ENCODE measurements around the gene ASZ1. TPM values are rescaled to one million over a fixed set of nuclear protein-coding genes. Genes with fewer than 3 reads are reported as not detected.

ASZ1 gene
- total and polyA plus RNA-seq, 4 donors = not detected

- WGBS (ENCODE audit: insufficient coverage) = 100% methylated on average over 2 of the region's 6 CpGs
- Histone ChIP-seq H3K36me3 (ENCODE audit: control insufficient read depth, insufficient read depth, low read length) (no peaks in the 10 kb centered on the region), H3K4me1 (ENCODE audit: control insufficient read depth, insufficient read depth, low read length) (no peaks in the 10 kb centered on the region), H3K27ac (ENCODE audit: low read depth, low read length) (no peak overlapping the region), H3K27me3 (ENCODE audit: control insufficient read depth, insufficient read depth, low read length) (no peaks in the 10 kb centered on the region), H3K4me3 (ENCODE audit: low read depth, low read length) (no peak overlapping the region), H3K9me3 (ENCODE audit: control insufficient read depth, insufficient read depth, low read length) (peaks cover 5% of the 10 kb centered on the region)
- peak in 2 of 6 donors; percentile 38 to 79 for DNase-seq (ENCODE audit: low read depth in 4 of 6, low spot score in 6 of 6)
Measured at GRCh38 chr7:117385363-117386109, 41.8 kb downstream of the ASZ1 start.

GRCh38 chr7:117384688-117385362 is 42.5 kb downstream of the ASZ1 start:
- no peak for DNase-seq (ENCODE audit: low read depth in 4 of 6, low spot score in 6 of 6)
- Histone ChIP-seq H3K4me3 (ENCODE audit: low read depth, low read length) (no peak overlapping the region), H3K36me3 (ENCODE audit: control insufficient read depth, insufficient read depth, low read length) (no peaks in the 10 kb centered on the region), H3K9me3 (ENCODE audit: control insufficient read depth, insufficient read depth, low read length) (peaks cover 5% of the 10 kb centered on the region), H3K27me3 (ENCODE audit: control insufficient read depth, insufficient read depth, low read length) (no peaks in the 10 kb centered on the region), H3K27ac (ENCODE audit: low read depth, low read length) (no peak overlapping the region), H3K4me1 (ENCODE audit: control insufficient read depth, insufficient read depth, low read length) (no peaks in the 10 kb centered on the region)
- no CpG with 5 or more reads among the region's 5 CpGs for WGBS (ENCODE audit: insufficient coverage)

- Histone ChIP-seq H3K9me3 (ENCODE audit: control insufficient read depth, insufficient read depth, low read length) (peaks cover 3% of the 10 kb centered on the region), H3K27me3 (ENCODE audit: control insufficient read depth, insufficient read depth, low read length) (no peaks in the 10 kb centered on the region), H3K4me1 (ENCODE audit: control insufficient read depth, insufficient read depth, low read length) (no peaks in the 10 kb centered on the region), H3K4me3 (ENCODE audit: low read depth, low read length) (no peak overlapping the region), H3K27ac (ENCODE audit: low read depth, low read length) (no peak overlapping the region), H3K36me3 (ENCODE audit: control insufficient read depth, insufficient read depth, low read length) (no peaks in the 10 kb centered on the region)
- WGBS (ENCODE audit: insufficient coverage) = no CpG with 5 or more reads among the region's 3 CpGs
- no peak for DNase-seq (ENCODE audit: low read depth in 4 of 6, low spot score in 6 of 6)
Measured at GRCh38 chr7:117383483-117384189, 43.7 kb downstream of the ASZ1 start.

- no peaks in the 10 kb centered on the region for H3K36me3 ChIP-seq (ENCODE audit: control insufficient read depth, insufficient read depth, low read length)
- no CpG with 5 or more reads among the region's 2 CpGs for WGBS (ENCODE audit: insufficient coverage)
- no peak overlapping the region for H3K27ac ChIP-seq (ENCODE audit: low read depth, low read length)
- no peak for DNase-seq (ENCODE audit: low read depth in 4 of 6, low spot score in 6 of 6)
- no peak overlapping the region for H3K4me3 ChIP-seq (ENCODE audit: low read depth, low read length)
- H3K4me1 ChIP-seq (ENCODE audit: control insufficient read depth, insufficient read depth, low read length) = no peaks in the 10 kb centered on the region
- no peaks in the 10 kb centered on the region for H3K27me3 ChIP-seq (ENCODE audit: control insufficient read depth, insufficient read depth, low read length)
- H3K9me3 ChIP-seq (ENCODE audit: control insufficient read depth, insufficient read depth, low read length) = no peaks in the 10 kb centered on the region
Measured at GRCh38 chr7:117383046-117383445, 44.2 kb downstream of the ASZ1 start.

- Histone ChIP-seq H3K4me1 (ENCODE audit: control insufficient read depth, insufficient read depth, low read length) (no peaks in the 10 kb centered on the region), H3K36me3 (ENCODE audit: control insufficient read depth, insufficient read depth, low read length) (no peaks in the 10 kb centered on the region), H3K4me3 (ENCODE audit: low read depth, low read length) (no peak overlapping the region), H3K9me3 (ENCODE audit: control insufficient read depth, insufficient read depth, low read length) (no peaks in the 10 kb centered on the region), H3K27ac (ENCODE audit: low read depth, low read length) (no peak overlapping the region), H3K27me3 (ENCODE audit: control insufficient read depth, insufficient read depth, low read length) (no peaks in the 10 kb centered on the region)
- peak in 2 of 6 donors; percentile 7 to 31 for DNase-seq (ENCODE audit: low read depth in 4 of 6, low spot score in 6 of 6)
Measured at GRCh38 chr7:117381362-117381761, 45.9 kb downstream of the ASZ1 start.

GRCh38 chr7:117375380-117375779 is 51.9 kb downstream of the ASZ1 start:
- WGBS (ENCODE audit: insufficient coverage) = no CpG with 5 or more reads among the region's 2 CpGs
- no peak for DNase-seq (ENCODE audit: low read depth in 4 of 6, low spot score in 6 of 6)
- H3K27ac ChIP-seq (ENCODE audit: low read depth, low read length) = no peak overlapping the region
- no peaks in the 10 kb centered on the region for H3K27me3 ChIP-seq (ENCODE audit: control insufficient read depth, insufficient read depth, low read length)
- no peaks in the 10 kb centered on the region for H3K9me3 ChIP-seq (ENCODE audit: control insufficient read depth, insufficient read depth, low read length)
- no peaks in the 10 kb centered on the region for H3K4me1 ChIP-seq (ENCODE audit: control insufficient read depth, insufficient read depth, low read length)
- no peaks in the 10 kb centered on the region for H3K36me3 ChIP-seq (ENCODE audit: control insufficient read depth, insufficient read depth, low read length)
- no peak overlapping the region for H3K4me3 ChIP-seq (ENCODE audit: low read depth, low read length)

- Histone ChIP-seq H3K27ac (ENCODE audit: low read depth, low read length) (no peak overlapping the region), H3K27me3 (ENCODE audit: control insufficient read depth, insufficient read depth, low read length) (no peaks in the 10 kb centered on the region), H3K36me3 (ENCODE audit: control insufficient read depth, insufficient read depth, low read length) (no peaks in the 10 kb centered on the region), H3K4me1 (ENCODE audit: control insufficient read depth, insufficient read depth, low read length) (no peaks in the 10 kb centered on the region), H3K4me3 (ENCODE audit: low read depth, low read length) (no peak overlapping the region), H3K9me3 (ENCODE audit: control insufficient read depth, insufficient read depth, low read length) (no peaks in the 10 kb centered on the region)
- no peak for DNase-seq (ENCODE audit: low read depth in 4 of 6, low spot score in 6 of 6)
- no CpG with 5 or more reads among the region's 1 CpG for WGBS (ENCODE audit: insufficient coverage)
Measured at GRCh38 chr7:117372073-117372472, 55.2 kb downstream of the ASZ1 start.

GRCh38 chr7:117364339-117365080 is 62.8 kb downstream of the ASZ1 start:
- H3K27me3 ChIP-seq (ENCODE audit: control insufficient read depth, insufficient read depth, low read length) = no peaks in the 10 kb centered on the region
- DNase-seq (ENCODE audit: low read depth in 4 of 6, low spot score in 6 of 6) = no peak
- H3K9me3 ChIP-seq (ENCODE audit: control insufficient read depth, insufficient read depth, low read length) = no peaks in the 10 kb centered on the region
- no peaks in the 10 kb centered on the region for H3K36me3 ChIP-seq (ENCODE audit: control insufficient read depth, insufficient read depth, low read length)
- H3K27ac ChIP-seq (ENCODE audit: low read depth, low read length) = no peak overlapping the region
- no peak overlapping the region for H3K4me3 ChIP-seq (ENCODE audit: low read depth, low read length)
- H3K4me1 ChIP-seq (ENCODE audit: control insufficient read depth, insufficient read depth, low read length) = no peaks in the 10 kb centered on the region

- Histone ChIP-seq H3K9me3 (ENCODE audit: control insufficient read depth, insufficient read depth, low read length) (no peaks in the 10 kb centered on the region), H3K4me1 (ENCODE audit: control insufficient read depth, insufficient read depth, low read length) (no peaks in the 10 kb centered on the region), H3K4me3 (ENCODE audit: low read depth, low read length) (no peak overlapping the region), H3K27ac (ENCODE audit: low read depth, low read length) (no peak overlapping the region), H3K36me3 (ENCODE audit: control insufficient read depth, insufficient read depth, low read length) (no peaks in the 10 kb centered on the region), H3K27me3 (ENCODE audit: control insufficient read depth, insufficient read depth, low read length) (no peaks in the 10 kb centered on the region)
- no peak for DNase-seq (ENCODE audit: low read depth in 4 of 6, low spot score in 6 of 6)
Measured at GRCh38 chr7:117362294-117362888, 64.9 kb downstream of the ASZ1 start.
